ENCODE results near the gene TRERF1. TPM values are rescaled to one million over a fixed set of nuclear protein-coding genes. Genes with fewer than 3 reads are reported as not detected.

TRERF1 gene
- total RNA-seq, 4 donors from 2014 or later: 3.3 to 16.3 (median 7.2) TPM

GRCh38 chr6:42338744-42339222, 112.9 kb downstream of the TRERF1 start:
- H3K9me3 ChIP-seq: no peaks in the 10 kb centered on the region
- no peak for DNase-seq
- TF ChIP-seq POLR2A (IDR thresholded peaks at IDR 0.05) (no peak), CTCF (IDR thresholded peaks at IDR 0.05) (no peak)
- H3K4me1 ChIP-seq: no peaks in the 10 kb centered on the region
- intact Hi-C loops (cut with DNase I; ENCODE audit: low total_unique reads): no loop called here
- H3K27me3 ChIP-seq: no peaks in the 10 kb centered on the region
- peak overlapping the region; percentile 10 to 30 for H3K27ac ChIP-seq
- no peaks in the 10 kb centered on the region for H3K36me3 ChIP-seq
- no peak overlapping the region for H3K4me3 ChIP-seq

- no peak for DNase-seq
- H3K27ac ChIP-seq: peak overlapping the region in 1 of 2 donors; percentile 10
- intact Hi-C loops (cut with DNase I; ENCODE audit: low total_unique reads): no loop called here
- TF ChIP-seq CTCF (IDR thresholded peaks at IDR 0.05) (no peak), POLR2A (IDR thresholded peaks at IDR 0.05) (no peak)
- H3K36me3 ChIP-seq: no peaks in the 10 kb centered on the region
- no peaks in the 10 kb centered on the region for H3K9me3 ChIP-seq
- H3K27me3 ChIP-seq: no peaks in the 10 kb centered on the region
- no peaks in the 10 kb centered on the region for H3K4me1 ChIP-seq
- no peak overlapping the region for H3K4me3 ChIP-seq
These were observed 113.6 kb downstream of the TRERF1 start for GRCh38 chr6:42337985-42338743.

- intact Hi-C loops (cut with DNase I; ENCODE audit: low total_unique reads): no loop called here
- H3K9me3 ChIP-seq: no peaks in the 10 kb centered on the region
These were observed 115.3 kb downstream of the TRERF1 start for GRCh38 chr6:42336431-42336830.

GRCh38 chr6:42335896-42336295, 115.8 kb downstream of the TRERF1 start:
- TF ChIP-seq POLR2A (IDR thresholded peaks at IDR 0.05): no peak
- no peak for TF ChIP-seq CTCF (IDR thresholded peaks at IDR 0.05)
- no peaks in the 10 kb centered on the region for H3K4me1 ChIP-seq
- H3K36me3 ChIP-seq: no peaks in the 10 kb centered on the region
- H3K9me3 ChIP-seq: no peaks in the 10 kb centered on the region
- H3K27me3 ChIP-seq: no peaks in the 10 kb centered on the region
- intact Hi-C loops (cut with DNase I; ENCODE audit: low total_unique reads): no loop called here
- no peak overlapping the region for H3K27ac ChIP-seq
- no peak overlapping the region for H3K4me3 ChIP-seq
- no peak for DNase-seq

More at GRCh38 chr6:42336431-42336830, 115.3 kb downstream of the TRERF1 start:
- TF ChIP-seq POLR2A (IDR thresholded peaks at IDR 0.05) (no peak), CTCF (IDR thresholded peaks at IDR 0.05) (no peak)
- H3K27ac ChIP-seq: no peak overlapping the region
- no peak overlapping the region for H3K4me3 ChIP-seq
- H3K36me3 ChIP-seq: no peaks in the 10 kb centered on the region
- DNase-seq: no peak
- no peaks in the 10 kb centered on the region for H3K4me1 ChIP-seq
- no peaks in the 10 kb centered on the region for H3K27me3 ChIP-seq

GRCh38 chr6:42334870-42335269, 116.9 kb downstream of the TRERF1 start:
- H3K27ac ChIP-seq: no peak overlapping the region
- no peaks in the 10 kb centered on the region for H3K4me1 ChIP-seq
- no peak overlapping the region for H3K4me3 ChIP-seq
- no peaks in the 10 kb centered on the region for H3K9me3 ChIP-seq
- no peak for TF ChIP-seq CTCF (IDR thresholded peaks at IDR 0.05)
- TF ChIP-seq POLR2A (IDR thresholded peaks at IDR 0.05): no peak
- no peak for DNase-seq
- intact Hi-C loops (cut with DNase I; ENCODE audit: low total_unique reads): no loop called here
- H3K27me3 ChIP-seq: no peaks in the 10 kb centered on the region
- H3K36me3 ChIP-seq: no peaks in the 10 kb centered on the region
